OCI-LY1 (cell line): ENCODE data around the gene NUP210L.
"Not testable (repeated sequence)": the region's sequence is repeated elsewhere in the genome, so short reads cannot be mapped to it uniquely, and the experiment has no call there.

Experiments
- H2AFZ ChIP-seq: fragments of 200-600 bp; sonication (generic), shearing (Covaris generic); 2 replicates; pipeline ENCODE4 v1.6.0; 2014; ENCODE audit warnings: antibody characterized with exemption, mild to moderate bottlenecking, low read length
- H3F3A ChIP-seq: fragments of 200-600 bp; sonication (generic), shearing (Covaris generic); 2 replicates; pipeline ENCODE4 v1.6.0; 2014; ENCODE audit warnings: mild to moderate bottlenecking, antibody characterized with exemption, low read length, moderate library complexity; ENCODE audit not compliant: insufficient read depth
- H3K27ac ChIP-seq: fragments of 200-600 bp; sonication (generic); 2 replicates; pipeline ENCODE4 v1.5.1; 2014; ENCODE audit warnings: low read length, mixed run types, mild to moderate bottlenecking, low read depth; ENCODE audit not compliant: poor library complexity, severe bottlenecking
- H3K27me3 ChIP-seq: fragments of 200-600 bp; sonication (generic); 2 replicates; pipeline ENCODE4 v1.6.0; 2014; ENCODE audit warnings: antibody characterized with exemption, mild to moderate bottlenecking, low read length, moderate library complexity; ENCODE audit not compliant: insufficient read depth
- H3K36me3 ChIP-seq: fragments of 200-600 bp; sonication (generic); 2 replicates; pipeline ENCODE4 v1.6.1; 2014; ENCODE audit warnings: mild to moderate bottlenecking, antibody characterized with exemption, low read length, moderate library complexity, mixed read lengths; ENCODE audit not compliant: insufficient read depth
- H3K4me1 ChIP-seq: fragments of 200-600 bp; sonication (generic); 2 replicates; pipeline ENCODE4 v1.5.1; 2014; ENCODE audit warnings: mild to moderate bottlenecking, low read length, moderate library complexity; ENCODE audit not compliant: insufficient read depth, severe bottlenecking
- H3K4me2 ChIP-seq: fragments of 200-600 bp; sonication (generic), shearing (Covaris generic); 2 replicates; pipeline ENCODE4 v1.6.1; 2014; ENCODE audit warnings: low read length
- H3K4me3 ChIP-seq: fragments of 200-600 bp; sonication (generic); 2 replicates; pipeline ENCODE4 v1.5.1; 2014; ENCODE audit warnings: low read length, low read depth, mild to moderate bottlenecking, mixed read lengths; ENCODE audit not compliant: poor library complexity, severe bottlenecking
- H3K79me2 ChIP-seq: fragments of 200-600 bp; shearing (Covaris generic); 2 replicates; pipeline ENCODE4 v1.6.1; 2016; ENCODE audit warnings: mixed run types, low read length, mixed read lengths; ENCODE audit not compliant: insufficient read depth
- H3K9ac ChIP-seq: fragments of 200-600 bp; sonication (generic), shearing (Covaris generic); 2 replicates; pipeline ENCODE4 v1.6.1; 2014; ENCODE audit warnings: mild to moderate bottlenecking, low read length, mixed read lengths
- H3K9me2 ChIP-seq: fragments of 200-600 bp; sonication (generic), shearing (Covaris generic); 2 replicates; pipeline ENCODE4 v1.6.1; 2014; ENCODE audit warnings: low read depth, mild to moderate bottlenecking, low read length, mixed read lengths
- H3K9me3 ChIP-seq: fragments of 200-600 bp; shearing (Covaris generic); 2 replicates; pipeline ENCODE4 v1.6.1; 2014; ENCODE audit warnings: low read length, mixed read lengths
- H4K20me1 ChIP-seq: fragments of 200-600 bp; sonication (generic), shearing (Covaris generic); 2 replicates; pipeline ENCODE4 v1.6.0; 2016; ENCODE audit warnings: mild to moderate bottlenecking, low read length; ENCODE audit not compliant: insufficient read depth
- CTCF ChIP-seq: fragments of 200-600 bp; sonication (generic), shearing (Covaris generic); IDR thresholded peaks from 2 replicates; pipeline ENCODE4 v1.5.1; 2017; ENCODE audit warnings: mild to moderate bottlenecking, antibody characterized with exemption, low read length, moderate library complexity, mixed read lengths
- EZH2 ChIP-seq: fragments of 200-600 bp; sonication (generic), shearing (Covaris generic); IDR thresholded peaks from 2 replicates; pipeline ENCODE4 v1.8.0; 2017; ENCODE audit warnings: borderline replicate concordance, mixed run types, mild to moderate bottlenecking, antibody characterized with exemption, low read length, moderate library complexity, mixed read lengths

The NUP210L gene

GRCh38 chr1:154115180-154115579, 39.7 kb downstream of the NUP210L start:
- Histone ChIP-seq H2AFZ (no peak overlapping the region), H3K27ac (no peak overlapping the region), H4K20me1 (no peaks in the 10 kb centered on the region), H3K4me2 (no peak overlapping the region), H3K79me2 (no peaks in the 10 kb centered on the region), H3K4me1 (no peaks in the 10 kb centered on the region), H3K9ac (no peak overlapping the region), H3K9me3 (no peaks in the 10 kb centered on the region), H3F3A (no peaks in the 10 kb centered on the region), H3K27me3 (no peaks in the 10 kb centered on the region), H3K36me3 (no peaks in the 10 kb centered on the region), H3K4me3 (no peak overlapping the region), H3K9me2 (no peaks in the 10 kb centered on the region)
- TF ChIP-seq CTCF (no peak), EZH2 (no peak)

GRCh38 chr1:154104433-154105082, 50.3 kb downstream of the NUP210L start:
- Histone ChIP-seq H3K9ac (no peak overlapping the region), H3K9me3 (no peaks in the 10 kb centered on the region), H3K4me1 (no peaks in the 10 kb centered on the region), H3K36me3 (no peaks in the 10 kb centered on the region), H3K4me2 (no peak overlapping the region), H3K9me2 (no peaks in the 10 kb centered on the region), H4K20me1 (no peaks in the 10 kb centered on the region), H3K27ac (no peak overlapping the region), H3K27me3 (no peaks in the 10 kb centered on the region), H3K79me2 (no peaks in the 10 kb centered on the region), H3K4me3 (no peak overlapping the region), H2AFZ (no peak overlapping the region), H3F3A (no peaks in the 10 kb centered on the region)
- TF ChIP-seq CTCF (peak; percentile 25; the same call in 1 of the 2 replicates), EZH2 (no peak)

- not testable (repeated sequence) for H3K36me3 ChIP-seq, H3K4me2 ChIP-seq, H3K4me3 ChIP-seq, H3K4me1 ChIP-seq, H3F3A ChIP-seq, H3K27ac ChIP-seq, H4K20me1 ChIP-seq, H3K27me3 ChIP-seq, H3K79me2 ChIP-seq, H3K9me3 ChIP-seq, H3K9ac ChIP-seq, H3K9me2 ChIP-seq, H2AFZ ChIP-seq
Observed at GRCh38 chr1:154100141-154100540, 54.7 kb downstream of the NUP210L start.

GRCh38 chr1:154097873-154098272, 57.0 kb downstream of the NUP210L start:
- Histone ChIP-seq H2AFZ (no peak overlapping the region), H3K27me3 (no peaks in the 10 kb centered on the region), H3K27ac (no peak overlapping the region), H3F3A (no peaks in the 10 kb centered on the region), H3K9me2 (no peaks in the 10 kb centered on the region), H3K79me2 (no peaks in the 10 kb centered on the region), H3K9me3 (no peaks in the 10 kb centered on the region), H3K4me2 (no peak overlapping the region), H4K20me1 (no peaks in the 10 kb centered on the region), H3K4me1 (no peaks in the 10 kb centered on the region), H3K36me3 (no peaks in the 10 kb centered on the region; the same call in 1 of the 2 replicates), H3K9ac (no peak overlapping the region), H3K4me3 (no peak overlapping the region)
- TF ChIP-seq EZH2 (no peak), CTCF (no peak)
